ENCODE data around the gene ROBO1. TPM values are rescaled to one million over a fixed set of nuclear protein-coding genes. Genes with fewer than 3 reads are reported as not detected.

ROBO1 gene
- polyA plus RNA-seq, 1 experiment: 33.9 TPM

DNA sequence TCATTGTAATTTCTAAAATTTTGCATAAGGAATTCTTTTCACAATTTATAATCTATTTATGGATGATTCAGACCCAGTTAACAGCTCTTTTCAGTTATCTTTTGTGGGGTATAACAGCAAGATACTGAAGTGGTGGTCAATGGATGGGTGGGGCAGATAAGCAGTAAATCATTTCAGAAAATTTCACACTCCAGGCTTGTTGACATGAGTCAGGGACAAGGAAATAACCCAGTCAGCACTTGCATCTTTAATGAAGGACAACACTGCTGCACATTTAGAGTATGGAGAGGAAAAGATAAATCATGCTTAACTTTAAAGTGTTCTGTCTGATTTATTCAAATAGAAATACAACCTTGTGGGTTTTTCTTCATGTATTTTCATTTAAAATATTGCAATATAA lies 181.6 kb downstream of the ROBO1 start:
- POLR2A ChIA-PET: no interaction called here
- no peak for TF ChIP-seq CTCF (IDR thresholded peaks at IDR 0.05; ENCODE audit: insufficient read depth, low read depth, low read length)
- H3K36me3 ChIP-seq (ENCODE audit: control insufficient read depth, insufficient read depth, low read length): no peaks in the 10 kb centered on the region
- no peak overlapping the region for H3K4me3 ChIP-seq (ENCODE audit: low read depth, low read length)
- CTCF ChIA-PET: no interaction called here
- no peak for DNase-seq (ENCODE audit: low read depth)
- no peaks in the 10 kb centered on the region for H3K27me3 ChIP-seq (ENCODE audit: control insufficient read depth, insufficient read depth, low read length)

- no peaks in the 10 kb centered on the region for H3K27me3 ChIP-seq (ENCODE audit: control insufficient read depth, insufficient read depth, low read length)
- TF ChIP-seq CTCF (IDR thresholded peaks at IDR 0.05; ENCODE audit: insufficient read depth, low read depth, low read length): no peak
- no peaks in the 10 kb centered on the region for H3K36me3 ChIP-seq (ENCODE audit: control insufficient read depth, insufficient read depth, low read length)
- POLR2A ChIA-PET: no interaction called here
- H3K4me3 ChIP-seq (ENCODE audit: low read depth, low read length): no peak overlapping the region
- DNase-seq (ENCODE audit: low read depth): no peak
- CTCF ChIA-PET: no interaction called here
Measured at GRCh38 chr3:79572930-79573329, 194.9 kb downstream of the ROBO1 start.

DNA sequence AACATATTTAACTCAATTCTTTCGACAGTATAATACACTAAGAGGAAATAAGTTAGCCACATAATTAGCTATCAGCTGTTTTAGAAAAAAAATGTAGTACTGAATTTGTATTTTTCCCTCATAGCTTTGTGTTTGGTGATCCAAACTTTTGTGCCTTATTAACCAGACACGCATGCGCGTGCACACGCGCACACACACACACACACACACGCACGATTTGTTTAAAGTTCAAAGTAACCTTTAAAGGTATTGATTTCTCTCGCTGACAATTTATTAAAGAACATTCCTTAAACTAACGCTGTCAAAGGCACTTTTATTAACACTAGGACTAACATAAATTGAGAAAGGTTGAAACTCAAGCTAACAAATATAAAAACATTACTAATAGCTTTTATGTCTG lies 198.9 kb downstream of the ROBO1 start:
- Histone ChIP-seq H3K36me3 (ENCODE audit: control insufficient read depth, insufficient read depth, low read length) (no peaks in the 10 kb centered on the region), H3K4me3 (ENCODE audit: low read depth, low read length) (no peak overlapping the region), H3K27me3 (ENCODE audit: control insufficient read depth, insufficient read depth, low read length) (no peaks in the 10 kb centered on the region)
- ChIA-PET POLR2A (no interaction called here), CTCF (no interaction called here)
- no peak for DNase-seq (ENCODE audit: low read depth)
- no peak for TF ChIP-seq CTCF (IDR thresholded peaks at IDR 0.05; ENCODE audit: insufficient read depth, low read depth, low read length)

GRCh38 chr3:79564192-79564591 lies 203.6 kb downstream of the ROBO1 start:
- Histone ChIP-seq H3K36me3 (ENCODE audit: control insufficient read depth, insufficient read depth, low read length) (no peaks in the 10 kb centered on the region), H3K4me3 (ENCODE audit: low read depth, low read length) (no peak overlapping the region), H3K27me3 (ENCODE audit: control insufficient read depth, insufficient read depth, low read length) (no peaks in the 10 kb centered on the region)
- POLR2A ChIA-PET: no interaction called here
- DNase-seq (ENCODE audit: low read depth): no peak
- CTCF ChIA-PET: no interaction called here
- TF ChIP-seq CTCF (IDR thresholded peaks at IDR 0.05; ENCODE audit: insufficient read depth, low read depth, low read length): no peak

DNA sequence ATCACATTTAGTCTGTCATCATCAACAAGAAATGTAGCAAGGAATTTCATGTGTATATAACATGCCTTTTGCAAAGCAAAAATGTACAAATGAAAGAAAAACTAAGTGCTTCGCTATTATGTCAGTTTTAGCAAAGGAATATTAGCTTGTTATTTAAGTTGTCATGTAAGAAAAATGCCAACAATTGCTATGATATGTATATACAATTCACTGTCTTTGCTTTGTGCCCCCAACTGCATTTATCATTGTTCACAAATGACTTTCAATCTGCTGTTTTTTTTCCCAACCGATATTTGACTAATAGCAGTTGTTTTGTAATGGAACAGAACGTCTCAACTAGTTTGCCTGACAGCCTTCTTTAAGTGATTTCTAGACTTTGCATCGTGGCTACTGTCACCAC lies 207.1 kb downstream of the ROBO1 start:
- CTCF ChIA-PET: no interaction called here

More for the DNA sequence above, 207.1 kb downstream of the ROBO1 start:
- TF ChIP-seq CTCF (IDR thresholded peaks at IDR 0.05; ENCODE audit: insufficient read depth, low read depth, low read length): no peak
- Histone ChIP-seq H3K36me3 (ENCODE audit: control insufficient read depth, insufficient read depth, low read length) (no peaks in the 10 kb centered on the region), H3K4me3 (ENCODE audit: low read depth, low read length) (no peak overlapping the region), H3K27me3 (ENCODE audit: control insufficient read depth, insufficient read depth, low read length) (no peaks in the 10 kb centered on the region)
- POLR2A ChIA-PET: no interaction called here
- DNase-seq (ENCODE audit: low read depth): no peak

Measured in BJ (cell line).